Calu3 (cell line): Measurements from ENCODE around the gene LCLAT1. TPM values are rescaled to one million over a fixed set of nuclear protein-coding genes. Genes with fewer than 3 reads are reported as not detected.

Source experiments
- BruUV-seq: library from RNA; stranded (reverse); fragments of 400-500 nt; replicated peaks from 2 replicates; lab custom pipeline; 2021; lab: Mats Ljungman, UMichigan
- CTCF ChIA-PET: fragments of 300-600 bp; sonication (Branson Sonifier 250); formaldehyde crosslinking; loops from one replicate; lab custom pipeline; 2022; ENCODE audit warnings: antibody characterized with exemption; lab: Charles Lee
- DNase-seq: peaks from one replicate; pipeline ENCODE4 v3.0.0; 2022
- H3K27ac Mint-ChIP-seq: one replicate; pipeline ENCODE4 v1.8.0; 2022; ENCODE audit warnings: mixed read lengths; ENCODE audit not compliant: unreplicated experiment
- H3K27me3 Mint-ChIP-seq: one replicate; pipeline ENCODE4 v1.8.0; 2022; ENCODE audit warnings: mixed read lengths; ENCODE audit not compliant: unreplicated experiment
- H3K36me3 Mint-ChIP-seq: one replicate; pipeline ENCODE4 v1.8.0; 2022; ENCODE audit warnings: mild to moderate bottlenecking, moderate library complexity, mixed read lengths; ENCODE audit not compliant: insufficient read depth, unreplicated experiment
- H3K4me1 Mint-ChIP-seq: one replicate; pipeline ENCODE4 v1.8.0; 2022; ENCODE audit warnings: mild to moderate bottlenecking, low read depth, mixed read lengths; ENCODE audit not compliant: unreplicated experiment
- H3K4me3 Mint-ChIP-seq: one replicate; pipeline ENCODE4 v1.8.0; 2022; ENCODE audit warnings: mild to moderate bottlenecking, low read depth, moderate library complexity, mixed read lengths; ENCODE audit not compliant: unreplicated experiment
- H3K9me3 Mint-ChIP-seq: one replicate; pipeline ENCODE4 v1.8.0; 2022; ENCODE audit warnings: low read depth, mixed read lengths; ENCODE audit not compliant: unreplicated experiment
- intact Hi-C: fragments of 100-400 bp; cut with micrococcal nuclease; formaldehyde crosslinking; loops from one replicate; pipeline ENCODE4 v1.10.0; 2022; ENCODE audit not compliant: unreplicated experiment
- total RNA-seq: library from RNA; stranded (reverse); gene quantifications from 2 replicates; pipeline ENCODE4 v1.2.3, GENCODE V29; 2022
- TF ChIP-seq, protein P1 (sequence below): fragments of 200-600 bp; IDR thresholded peaks from one replicate; pipeline ENCODE4 v1.8.0; 2022; ENCODE audit warnings: antibody characterized with exemption; ENCODE audit not compliant: unreplicated experiment

The LCLAT1 gene
- total RNA-seq, 1 experiment from 2014 or later = 47.6 TPM

DNA sequence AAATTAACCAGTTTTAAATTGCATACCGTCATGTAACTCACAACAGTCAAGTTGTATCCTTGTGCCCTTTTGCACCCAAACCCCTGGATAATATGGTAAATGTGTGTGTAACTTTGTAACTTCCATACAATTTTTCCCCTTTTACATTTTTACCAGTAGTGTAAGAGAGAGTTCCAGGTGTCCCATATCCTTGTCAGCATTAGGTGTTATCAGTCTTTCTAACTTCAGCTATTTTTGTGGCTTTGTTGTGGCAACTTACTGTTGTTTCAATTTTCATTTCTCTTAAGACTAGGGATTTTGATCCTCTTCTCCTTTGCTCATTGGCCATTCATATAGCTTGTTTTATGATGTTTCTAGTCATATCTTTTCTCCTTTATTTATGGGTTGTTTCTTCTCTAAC is 94.6 kb downstream of the LCLAT1 start:
- Mint-ChIP-seq H3K27ac (no peak overlapping the region), H3K36me3 (peaks cover 5% of the 10 kb centered on the region), H3K9me3 (no peaks in the 10 kb centered on the region), H3K27me3 (no peaks in the 10 kb centered on the region), H3K4me1 (no peaks in the 10 kb centered on the region), H3K4me3 (no peak overlapping the region)
- TF ChIP-seq, protein P1, sequence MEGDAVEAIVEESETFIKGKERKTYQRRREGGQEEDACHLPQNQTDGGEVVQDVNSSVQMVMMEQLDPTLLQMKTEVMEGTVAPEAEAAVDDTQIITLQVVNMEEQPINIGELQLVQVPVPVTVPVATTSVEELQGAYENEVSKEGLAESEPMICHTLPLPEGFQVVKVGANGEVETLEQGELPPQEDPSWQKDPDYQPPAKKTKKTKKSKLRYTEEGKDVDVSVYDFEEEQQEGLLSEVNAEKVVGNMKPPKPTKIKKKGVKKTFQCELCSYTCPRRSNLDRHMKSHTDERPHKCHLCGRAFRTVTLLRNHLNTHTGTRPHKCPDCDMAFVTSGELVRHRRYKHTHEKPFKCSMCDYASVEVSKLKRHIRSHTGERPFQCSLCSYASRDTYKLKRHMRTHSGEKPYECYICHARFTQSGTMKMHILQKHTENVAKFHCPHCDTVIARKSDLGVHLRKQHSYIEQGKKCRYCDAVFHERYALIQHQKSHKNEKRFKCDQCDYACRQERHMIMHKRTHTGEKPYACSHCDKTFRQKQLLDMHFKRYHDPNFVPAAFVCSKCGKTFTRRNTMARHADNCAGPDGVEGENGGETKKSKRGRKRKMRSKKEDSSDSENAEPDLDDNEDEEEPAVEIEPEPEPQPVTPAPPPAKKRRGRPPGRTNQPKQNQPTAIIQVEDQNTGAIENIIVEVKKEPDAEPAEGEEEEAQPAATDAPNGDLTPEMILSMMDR = no peak
- CTCF ChIA-PET = no interaction called here
- DNase-seq = no peak
- BruUV-seq = no TSS peak
- intact Hi-C loops = no loop called here

DNA sequence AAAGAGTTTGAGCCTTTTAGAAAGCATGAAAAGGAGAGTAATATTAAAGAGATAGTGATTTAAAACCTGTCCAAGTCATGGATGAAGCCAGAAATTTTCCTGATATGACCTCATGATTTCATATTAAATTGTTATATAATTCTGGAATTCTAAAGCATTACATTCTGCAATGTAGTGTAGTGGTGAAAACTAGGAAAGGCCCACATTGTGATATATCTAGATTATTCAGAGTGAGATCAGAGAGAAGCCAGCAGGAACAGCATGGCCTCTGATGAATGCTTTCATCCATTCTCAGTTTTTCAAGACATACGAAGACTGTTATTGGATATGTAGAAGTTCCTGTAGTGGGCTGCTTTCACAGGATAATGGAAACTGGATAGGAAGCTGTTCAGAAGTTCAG is 98.8 kb downstream of the LCLAT1 start:
- H3K9me3 Mint-ChIP-seq = no peaks in the 10 kb centered on the region
- no peak for DNase-seq
- TF ChIP-seq, protein P1 = no peak
- BruUV-seq = no TSS peak
- H3K4me1 Mint-ChIP-seq = no peaks in the 10 kb centered on the region
- no peaks in the 10 kb centered on the region for H3K27me3 Mint-ChIP-seq
- intact Hi-C loops = no loop called here
- CTCF ChIA-PET = interaction anchor here (0.6 kb wide), 1 partner anchor 152 kb away, joined by 3 read pairs; no protein-coding TSS in a partner anchor
- H3K36me3 Mint-ChIP-seq = no peaks in the 10 kb centered on the region
- H3K27ac Mint-ChIP-seq = no peak overlapping the region
- no peak overlapping the region for H3K4me3 Mint-ChIP-seq

- intact Hi-C loops = no loop called here
- CTCF ChIA-PET = no interaction called here
- TF ChIP-seq, protein P1 = no peak
- no peaks in the 10 kb centered on the region for H3K36me3 Mint-ChIP-seq
- H3K4me1 Mint-ChIP-seq = no peaks in the 10 kb centered on the region
- no peaks in the 10 kb centered on the region for H3K27me3 Mint-ChIP-seq
- no peaks in the 10 kb centered on the region for H3K9me3 Mint-ChIP-seq
- no TSS peak for BruUV-seq
- DNase-seq = no peak
- no peak overlapping the region for H3K4me3 Mint-ChIP-seq
- no peak overlapping the region for H3K27ac Mint-ChIP-seq
Measured at GRCh38 chr2:30548386-30548785, 101.3 kb downstream of the LCLAT1 start.

GRCh38 chr2:30549096-30549495 is 102.0 kb downstream of the LCLAT1 start:
- CTCF ChIA-PET = no interaction called here
- intact Hi-C loops = no loop called here

More at GRCh38 chr2:30549096-30549495, 102.0 kb downstream of the LCLAT1 start:
- Mint-ChIP-seq H3K9me3 (no peaks in the 10 kb centered on the region), H3K4me3 (no peak overlapping the region), H3K27ac (no peak overlapping the region), H3K4me1 (no peaks in the 10 kb centered on the region), H3K36me3 (no peaks in the 10 kb centered on the region), H3K27me3 (no peaks in the 10 kb centered on the region)
- TF ChIP-seq, protein P1 = no peak
- no peak for DNase-seq
- no TSS peak for BruUV-seq
